Measurements from ENCODE around the gene ERC2.

The ERC2 gene

DNA sequence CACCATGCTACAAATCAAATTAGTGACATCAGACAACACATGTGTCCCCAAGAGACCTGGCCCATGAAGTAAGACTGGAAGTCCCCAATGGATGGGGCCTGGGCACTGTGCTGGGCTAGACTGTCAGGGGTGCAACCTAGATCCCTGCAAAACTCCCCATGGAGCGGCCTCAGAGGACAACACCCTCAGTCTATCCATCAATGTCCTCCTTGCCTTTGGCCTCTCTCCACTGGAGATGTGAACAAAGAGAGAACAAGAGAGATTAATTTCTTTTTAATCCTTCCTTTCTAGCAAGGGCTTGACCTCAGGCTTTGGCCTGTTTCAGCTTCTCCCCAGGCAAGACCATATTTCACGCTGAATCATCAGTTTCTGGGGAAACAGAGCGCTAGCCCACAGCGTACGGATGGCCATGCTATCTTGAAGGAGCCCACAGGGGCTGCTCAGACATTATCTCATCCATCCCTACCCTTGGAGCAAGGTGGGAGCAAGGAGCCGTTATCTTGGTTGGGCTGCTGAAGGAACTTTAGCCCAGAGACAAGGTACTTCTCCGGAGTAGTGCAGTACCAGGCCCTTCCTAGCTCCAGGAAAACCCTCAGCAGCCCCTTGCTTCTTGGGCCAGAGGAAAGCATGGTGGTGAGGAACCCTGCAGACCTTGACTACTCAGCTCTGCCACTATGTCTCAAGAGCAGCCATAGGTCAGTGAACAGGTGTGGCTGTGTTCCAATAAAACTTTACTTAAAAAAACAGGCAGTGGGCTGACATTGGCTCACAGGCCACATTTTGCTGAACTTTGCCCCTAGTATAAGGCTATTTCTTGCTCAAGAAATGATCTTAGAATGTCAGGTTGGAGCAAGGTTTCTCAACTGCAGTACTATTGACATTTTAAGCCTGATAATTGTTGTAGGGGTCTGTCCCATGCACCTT lies 908.5 kb downstream of the ERC2 start:
- DNase-seq: no peak

DNA sequence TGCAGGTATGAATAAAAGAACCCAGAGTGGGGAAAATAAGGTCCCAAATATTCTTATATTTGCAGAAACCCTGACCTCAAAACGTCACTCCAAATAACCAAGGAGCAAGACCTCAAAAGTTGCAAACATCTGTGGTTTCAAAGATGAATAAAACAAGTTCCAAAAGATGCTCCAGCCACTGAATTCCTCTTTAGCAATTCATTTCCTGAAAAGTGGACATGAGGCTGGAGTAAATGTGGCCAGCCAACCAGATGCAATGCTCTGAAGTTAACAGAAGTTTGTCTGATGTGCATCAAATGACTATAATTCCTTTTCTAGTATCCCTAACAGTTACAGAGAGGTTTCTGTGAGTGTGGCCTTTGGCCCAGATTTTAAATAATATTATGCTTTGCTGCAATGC lies 910.0 kb downstream of the ERC2 start:
- no peak for DNase-seq

DNA sequence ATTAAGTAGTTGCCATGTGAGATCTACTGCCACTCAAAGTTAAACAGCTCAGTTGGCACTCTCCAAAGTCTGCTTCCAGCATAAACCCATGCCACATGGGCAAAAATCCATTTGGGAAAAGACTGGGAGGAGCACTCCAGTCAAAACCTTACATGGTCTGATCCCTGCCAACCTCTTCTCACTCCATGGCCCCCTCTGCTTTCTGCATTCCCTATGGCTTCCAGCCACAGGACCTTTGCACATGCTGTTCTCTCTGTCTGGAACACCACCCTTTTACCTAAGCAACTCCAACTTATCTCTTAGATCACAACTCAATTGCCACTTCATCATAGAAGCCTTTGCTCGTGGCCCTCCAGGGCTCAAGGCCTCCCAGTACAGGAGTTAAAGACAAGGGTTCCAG lies 910.7 kb downstream of the ERC2 start:
- DNase-seq: no peak

- DNase-seq: no peak
These were observed 911.4 kb downstream of the ERC2 start for GRCh38 chr3:55556619-55557537.

- DNase-seq: no peak
These were observed 912.2 kb downstream of the ERC2 start for GRCh38 chr3:55555873-55556618.

- no peak for DNase-seq
These were observed 913.4 kb downstream of the ERC2 start for GRCh38 chr3:55554634-55555425.

DNA sequence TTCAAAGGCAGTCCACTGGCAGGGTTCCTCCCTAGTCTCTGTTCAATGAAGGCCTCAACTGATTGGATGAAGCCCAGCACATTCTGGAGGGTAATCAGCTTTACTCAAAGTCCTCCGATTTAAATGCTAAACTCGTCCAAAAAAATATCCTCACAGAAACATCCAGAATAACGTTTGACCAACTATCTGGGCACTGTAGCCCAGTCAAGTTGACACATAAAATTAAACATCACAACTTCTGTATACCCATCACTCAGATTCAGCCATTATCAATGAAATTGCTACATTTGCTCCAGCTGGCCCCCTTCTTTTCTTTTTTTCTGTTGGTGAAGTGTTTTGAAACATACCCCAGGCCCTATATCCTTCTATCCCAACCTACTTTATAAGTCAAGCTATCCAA lies 916.6 kb downstream of the ERC2 start:
- no peak for DNase-seq

DNA sequence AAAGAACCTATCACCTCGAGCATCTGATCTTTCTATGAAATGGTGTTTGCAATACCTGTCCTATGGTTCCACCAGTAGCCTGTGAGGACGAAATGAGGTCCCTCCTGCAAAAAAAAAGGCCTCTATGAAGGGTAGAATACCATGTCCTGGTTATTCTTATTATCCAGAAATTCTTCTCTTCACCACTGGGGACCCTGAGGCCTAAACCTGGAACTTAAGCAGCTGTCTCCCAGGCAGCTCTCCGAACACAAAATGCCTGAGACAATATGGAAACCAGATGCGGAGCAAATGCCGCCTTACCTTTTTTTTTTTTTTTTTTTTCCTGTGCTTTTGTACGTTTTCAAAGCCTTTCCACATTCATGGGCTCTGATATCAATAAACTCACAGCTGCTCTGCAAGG lies 919.1 kb downstream of the ERC2 start:
- no peak for DNase-seq

- DNase-seq: no peak
These were observed 921.2 kb downstream of the ERC2 start for GRCh38 chr3:55546866-55547669.

- no peak for DNase-seq
These were observed 922.3 kb downstream of the ERC2 start for GRCh38 chr3:55545995-55546394.

DNA sequence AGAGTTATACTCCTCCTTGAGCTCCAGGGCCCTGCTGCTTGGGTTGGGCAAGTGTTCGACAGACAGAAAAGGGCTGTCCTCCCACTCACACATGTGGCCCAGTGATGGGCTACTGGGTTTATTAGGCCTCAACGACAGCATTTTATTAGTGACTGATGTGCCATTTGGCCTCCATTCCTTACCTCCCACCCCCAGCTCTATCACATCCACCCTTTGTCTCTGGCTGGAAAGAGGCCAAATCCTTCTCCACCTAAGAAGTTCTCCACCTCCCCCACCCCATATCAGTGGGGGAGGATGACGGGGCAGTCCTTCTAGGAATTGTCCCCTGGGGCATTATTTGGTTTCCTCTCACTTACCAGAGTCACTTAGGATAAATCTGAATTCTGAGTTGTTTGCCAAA lies 924.0 kb downstream of the ERC2 start:
- DNase-seq: no peak

- no peak for DNase-seq
These were observed 925.1 kb downstream of the ERC2 start for GRCh38 chr3:55543181-55543614.

GRCh38 chr3:55541456-55541855 lies 926.8 kb downstream of the ERC2 start:
- DNase-seq: no peak

GRCh38 chr3:55541016-55541415 lies 927.3 kb downstream of the ERC2 start:
- DNase-seq: no peak

DNA sequence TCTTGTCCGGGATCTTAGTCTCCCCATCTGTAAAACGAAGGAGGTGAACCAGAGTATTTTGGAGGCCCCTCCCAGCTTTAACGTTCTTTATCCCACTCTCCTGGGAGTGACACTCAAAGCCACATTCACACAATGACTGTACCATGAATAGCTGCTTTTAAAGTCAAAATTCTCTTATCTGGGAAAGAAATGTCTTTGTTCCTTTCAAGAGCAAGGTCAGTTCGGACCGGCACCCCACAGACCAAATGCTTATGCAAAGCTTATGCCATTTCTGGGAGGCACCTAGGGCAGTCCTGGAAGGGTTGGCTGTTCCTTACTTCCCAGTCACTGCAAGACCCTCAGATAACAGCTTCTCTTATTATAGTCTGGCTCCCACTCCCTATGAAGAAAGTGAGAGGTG lies 927.7 kb downstream of the ERC2 start:
- no peak for DNase-seq

DNA sequence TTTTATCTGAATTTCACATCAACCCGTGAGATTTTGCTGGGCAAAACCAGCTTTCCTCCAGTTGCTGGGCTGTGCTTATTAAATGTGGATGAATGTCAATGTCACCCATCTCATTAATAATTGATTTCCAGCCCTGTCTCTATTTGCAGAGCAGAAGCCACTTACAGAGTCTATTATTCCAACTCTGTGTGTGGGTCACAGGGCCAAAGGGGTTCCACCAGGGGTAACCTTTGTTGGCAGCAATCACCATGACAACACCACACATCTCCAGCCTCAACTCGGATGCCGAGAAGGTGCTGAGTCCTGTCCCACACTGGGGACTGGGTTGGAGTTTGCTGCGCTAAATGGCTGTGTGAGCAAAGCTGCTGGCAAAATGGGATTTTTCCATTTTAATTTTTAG lies 930.1 kb downstream of the ERC2 start:
- DNase-seq: no peak

DNA sequence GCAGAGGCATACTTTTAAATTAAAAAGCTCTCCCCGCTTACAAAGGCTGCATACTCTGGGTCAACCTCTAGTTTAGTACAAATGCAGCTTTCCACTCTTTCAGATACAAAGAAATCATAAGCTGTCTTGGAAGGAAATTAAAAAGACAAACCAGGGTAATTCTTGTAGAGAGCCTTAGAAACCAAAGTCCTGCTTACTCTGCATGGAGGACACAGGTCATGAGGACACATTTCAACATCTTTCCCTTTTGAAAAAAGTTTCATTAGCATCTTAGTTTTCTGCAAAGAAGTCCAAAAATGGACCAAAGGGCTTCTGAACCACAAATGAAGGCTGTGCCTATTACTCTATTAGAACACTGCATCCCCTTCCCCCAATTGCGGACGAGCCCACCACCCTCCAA lies 930.7 kb downstream of the ERC2 start:
- no peak for DNase-seq

DNA sequence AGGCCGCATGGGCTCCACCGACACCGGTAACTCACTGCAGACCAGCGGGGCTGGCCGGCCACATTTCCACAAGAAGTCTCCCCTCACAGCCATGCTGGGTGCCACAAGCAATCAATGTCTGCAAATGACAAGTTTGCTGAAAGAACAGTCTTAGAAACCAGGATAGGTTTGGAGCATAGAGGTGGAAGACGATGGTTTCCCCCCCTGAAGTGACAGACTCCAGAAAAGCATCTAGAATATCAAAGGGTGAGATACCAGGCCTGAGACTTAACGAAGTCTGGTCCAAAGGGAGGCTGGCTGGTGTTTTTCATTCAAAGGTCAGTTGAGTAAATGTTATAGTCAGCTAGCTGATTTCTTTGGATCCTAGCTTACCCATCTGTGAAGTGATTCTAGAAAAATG lies 931.1 kb downstream of the ERC2 start:
- no peak for DNase-seq

GRCh38 chr3:55534876-55535275 lies 933.4 kb downstream of the ERC2 start:
- DNase-seq: no peak

- no peak for DNase-seq
These were observed 935.5 kb downstream of the ERC2 start for GRCh38 chr3:55532806-55533205.

DNA sequence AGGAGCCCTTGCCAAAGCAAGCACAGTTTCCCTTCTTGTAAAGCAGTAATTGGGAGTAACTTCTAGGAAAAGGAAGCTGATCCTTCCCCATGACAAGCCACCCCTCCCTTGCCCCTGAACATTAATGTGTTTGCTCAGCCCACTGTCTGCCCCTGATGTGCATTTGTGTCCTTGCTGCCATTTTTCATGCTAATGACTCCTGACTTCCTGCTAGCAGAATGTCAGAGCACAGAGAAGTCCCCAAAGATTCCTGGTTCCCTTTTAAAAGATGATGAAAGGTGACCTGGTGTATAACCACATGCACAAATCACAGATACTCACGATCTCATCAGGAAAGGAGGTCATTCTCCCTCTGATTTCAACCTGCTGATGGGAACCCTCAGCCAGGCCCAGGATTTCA lies 936.9 kb downstream of the ERC2 start:
- no peak for DNase-seq
